GM19239 (cell line): ENCODE results near the gene UPK3A.
"Not testable (repeated sequence)": the region's sequence is repeated elsewhere in the genome, so short reads cannot be mapped to it uniquely, and the experiment has no call there.

Experiments
- DNase-seq: peaks from one replicate; pipeline ENCODE4 v3.0.0; 2011; ENCODE audit warnings: low spot score; ENCODE audit not compliant: insufficient read length
- FAIRE-seq: peaks from 2 replicates; lab custom pipeline; 2011; peaks lifted over from hg19 to GRCh38; lab: Jason Lieb, UNC

UPK3A gene

DNA sequence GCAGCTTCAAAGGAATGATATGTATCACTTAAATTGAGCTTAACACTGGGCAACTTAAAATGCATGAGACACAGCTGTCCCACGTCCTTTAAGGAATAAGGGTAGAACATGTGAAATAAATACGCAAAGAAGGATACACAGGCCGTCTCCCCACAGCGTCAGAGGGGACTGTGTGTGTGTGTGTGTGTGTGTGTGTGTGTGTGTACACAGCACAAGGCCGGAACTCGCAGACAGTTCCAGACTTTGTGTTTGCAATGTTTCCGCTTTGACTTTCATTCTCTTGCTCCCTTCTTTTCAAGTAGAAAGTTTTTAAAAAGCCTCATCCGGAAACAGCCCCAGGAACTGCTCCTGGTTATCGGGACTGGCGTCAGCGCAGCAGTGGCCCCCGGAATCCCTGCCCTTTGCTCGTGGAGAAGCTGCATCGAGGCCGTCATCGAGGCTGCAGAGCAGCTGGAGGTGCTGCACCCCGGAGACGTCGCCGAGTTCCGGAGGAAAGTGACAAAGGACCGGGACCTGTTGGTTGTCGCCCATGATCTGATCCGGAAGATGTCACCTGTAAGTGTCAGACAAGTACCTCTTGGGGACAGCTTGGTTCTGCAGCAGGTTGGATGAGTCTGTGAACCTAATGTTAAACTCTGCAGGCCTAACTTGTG, 38.2 kb downstream of the UPK3A start:
- no peak for DNase-seq
- no peak for FAIRE-seq

GRCh38 chr22:45323695-45324094, 38.9 kb downstream of the UPK3A start:
- FAIRE-seq: no peak
- DNase-seq: no peak

GRCh38 chr22:45324311-45324711, 39.6 kb downstream of the UPK3A start:
- FAIRE-seq (no peak), DNase-seq (no peak)

GRCh38 chr22:45328261-45328660, 43.5 kb downstream of the UPK3A start:
- DNase-seq, FAIRE-seq: not testable (repeated sequence)

DNA sequence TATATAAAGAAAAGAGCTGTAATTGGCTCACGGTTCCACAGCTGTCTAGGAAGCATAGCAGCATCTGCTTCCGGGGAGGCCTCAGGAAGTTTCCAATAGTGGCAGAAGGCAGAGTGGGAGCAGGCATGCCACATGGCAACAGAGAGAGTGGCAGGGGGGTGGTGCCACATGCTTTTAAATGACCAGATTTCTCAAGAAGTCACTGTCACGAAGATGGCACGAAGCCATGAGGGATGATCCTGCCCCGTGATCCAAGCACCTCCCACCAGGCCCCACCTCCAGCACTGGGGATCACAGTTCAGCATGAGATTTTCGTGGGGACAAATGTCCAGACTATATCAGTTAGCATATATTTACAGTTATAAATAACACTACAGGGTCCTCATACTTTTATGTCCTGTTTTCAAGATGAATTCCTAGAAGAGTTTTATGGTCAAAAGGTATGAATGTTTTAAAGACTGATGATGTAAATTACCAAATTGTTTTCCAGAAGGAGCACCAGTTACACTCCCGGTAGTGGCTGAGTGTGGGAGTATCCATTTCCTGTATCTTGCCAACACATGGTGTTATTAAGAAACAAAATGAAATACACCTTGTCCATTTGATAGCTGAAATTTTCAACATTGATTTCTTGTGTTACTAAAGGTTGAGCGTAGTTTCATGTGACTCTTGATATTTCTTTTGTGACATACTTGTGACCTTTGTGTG, 44.2 kb downstream of the UPK3A start:
- no peak for DNase-seq
- no peak for FAIRE-seq

DNA sequence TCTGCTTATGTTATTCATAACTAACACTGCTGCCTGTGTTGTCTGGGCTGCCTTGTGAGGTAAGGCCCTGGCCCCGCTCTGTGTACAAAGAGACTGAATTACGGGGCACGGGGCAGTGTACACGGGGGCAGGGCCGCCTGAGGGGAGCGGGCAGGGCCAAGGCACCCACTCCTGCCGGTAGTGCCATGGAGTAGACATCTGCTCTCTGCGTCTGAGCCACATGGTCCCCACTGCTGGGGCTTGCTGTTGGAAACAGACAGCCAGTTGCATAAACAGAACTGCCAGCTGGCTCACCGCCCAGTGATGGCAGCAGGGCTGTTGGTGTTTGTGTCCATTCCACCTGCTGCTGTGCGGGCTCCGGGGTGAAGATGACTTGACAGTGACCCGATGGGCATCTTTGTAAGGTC, 44.8 kb downstream of the UPK3A start:
- FAIRE-seq (no peak), DNase-seq (no peak)

DNA sequence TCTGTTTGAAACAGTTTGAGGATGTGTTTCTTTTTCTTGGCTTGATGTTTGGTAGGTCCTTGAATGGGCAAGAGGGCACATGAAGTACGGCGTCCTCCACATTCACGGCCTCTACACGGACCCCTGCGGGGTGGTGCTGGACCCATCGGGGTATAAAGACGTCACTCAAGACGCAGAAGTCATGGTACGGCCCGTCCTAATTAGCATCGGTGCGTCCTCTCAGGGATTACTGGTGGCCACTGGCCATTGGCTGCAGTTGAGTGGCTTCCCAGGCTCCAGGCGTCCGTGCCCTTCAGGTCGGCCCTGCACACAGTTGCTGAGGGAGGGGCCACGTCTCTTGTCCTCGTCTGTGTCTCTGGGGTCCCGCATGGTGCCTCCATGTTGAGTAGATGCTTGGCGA, 45.8 kb downstream of the UPK3A start:
- DNase-seq (no peak), FAIRE-seq (no peak)

GRCh38 chr22:45331486-45331885, 46.7 kb downstream of the UPK3A start:
- DNase-seq (no peak), FAIRE-seq (no peak)

GRCh38 chr22:45332001-45332400, 47.3 kb downstream of the UPK3A start:
- DNase-seq (no peak), FAIRE-seq (no peak)

DNA sequence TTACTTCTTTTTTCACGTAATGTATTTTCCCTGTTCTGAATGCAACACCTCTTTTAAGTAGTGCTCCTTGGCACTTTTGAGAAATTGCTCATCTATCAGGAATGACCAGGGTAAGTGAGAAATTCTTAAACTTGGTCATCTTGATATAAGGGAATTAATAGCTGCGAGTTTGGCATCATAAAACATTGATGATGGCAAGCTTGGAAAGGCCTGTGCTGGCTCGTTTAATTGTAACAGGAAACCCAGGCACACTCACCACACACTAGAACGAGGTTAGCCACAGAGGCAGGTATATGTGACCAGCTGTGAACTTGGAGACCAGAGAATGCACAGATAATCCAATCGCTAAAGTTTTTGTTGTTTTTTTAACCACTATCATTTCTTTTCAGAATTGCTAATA, 49.3 kb downstream of the UPK3A start:
- no peak for DNase-seq
- no peak for FAIRE-seq

- DNase-seq: no peak
- no peak for FAIRE-seq
These were observed 49.8 kb downstream of the UPK3A start for GRCh38 chr22:45334528-45334927.

DNA sequence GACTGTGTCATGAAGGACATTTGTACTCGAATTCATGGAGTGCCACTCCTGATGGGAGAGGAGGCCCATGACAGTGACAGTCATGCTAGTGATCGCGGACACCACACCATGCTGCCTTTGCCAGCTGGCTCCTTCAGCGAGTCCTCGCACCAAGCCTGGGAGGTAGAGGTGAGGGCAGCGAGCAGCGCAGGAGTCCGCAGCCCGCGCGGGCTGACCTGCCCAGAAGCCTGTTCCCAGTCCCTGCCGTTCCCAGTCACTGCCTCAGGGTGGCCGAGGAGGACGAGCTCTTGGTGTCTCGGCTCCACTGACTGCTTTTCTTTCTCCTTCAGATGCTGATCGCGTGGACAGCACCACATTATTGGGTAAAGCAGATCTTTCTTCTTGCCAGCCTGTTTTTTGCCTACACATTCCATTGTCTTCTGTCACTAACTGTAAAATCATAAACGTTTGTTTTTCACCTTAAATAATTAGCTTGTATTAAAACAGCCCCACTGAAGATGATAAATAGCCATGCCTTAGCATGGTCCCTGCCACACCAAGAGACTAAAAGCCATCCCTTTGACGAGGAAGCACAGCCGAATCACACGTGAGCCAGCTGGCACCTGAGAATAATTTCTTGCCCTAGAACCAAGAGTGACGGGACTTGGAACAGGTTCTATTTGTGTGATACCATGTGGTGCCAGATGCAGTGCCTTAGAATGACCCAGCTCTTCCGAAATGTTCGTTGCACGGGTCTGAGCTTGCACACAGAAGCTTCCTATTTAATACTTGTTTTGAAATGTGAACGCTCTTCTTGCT, 50.5 kb downstream of the UPK3A start:
- DNase-seq (no peak), FAIRE-seq (no peak)

DNA sequence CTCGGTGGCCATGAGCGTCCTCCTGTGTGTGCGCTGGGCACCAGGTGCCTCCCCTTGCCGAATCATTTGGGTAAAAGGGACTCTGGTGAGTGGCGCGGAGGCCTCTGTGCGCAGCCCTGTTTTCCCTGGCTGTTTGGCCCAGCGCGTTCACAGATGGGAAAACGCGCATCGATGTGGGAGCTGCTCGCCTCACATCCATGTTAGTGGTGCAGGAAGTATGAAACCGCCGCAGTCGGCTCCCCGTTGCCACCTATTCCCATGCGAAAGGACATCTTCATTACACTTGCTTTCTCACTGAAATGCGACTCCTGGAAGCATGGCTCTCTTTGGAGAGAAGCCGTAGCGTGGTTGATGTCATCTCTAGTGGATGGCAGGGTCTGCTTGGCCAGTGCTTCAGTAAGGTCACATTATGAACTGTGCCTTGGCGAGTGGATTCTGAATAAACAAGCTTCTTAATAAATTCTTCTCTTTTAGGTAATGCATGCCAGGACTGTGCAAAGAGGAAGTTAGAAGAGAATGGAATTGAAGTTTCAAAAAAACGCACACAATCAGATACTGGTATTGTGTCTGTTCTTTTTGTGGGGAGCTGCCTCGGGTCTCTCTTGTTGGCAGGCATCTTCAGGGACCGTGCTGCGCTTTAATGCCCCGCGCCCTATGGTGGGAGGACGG, 51.2 kb downstream of the UPK3A start:
- DNase-seq (no peak), FAIRE-seq (no peak)

DNA sequence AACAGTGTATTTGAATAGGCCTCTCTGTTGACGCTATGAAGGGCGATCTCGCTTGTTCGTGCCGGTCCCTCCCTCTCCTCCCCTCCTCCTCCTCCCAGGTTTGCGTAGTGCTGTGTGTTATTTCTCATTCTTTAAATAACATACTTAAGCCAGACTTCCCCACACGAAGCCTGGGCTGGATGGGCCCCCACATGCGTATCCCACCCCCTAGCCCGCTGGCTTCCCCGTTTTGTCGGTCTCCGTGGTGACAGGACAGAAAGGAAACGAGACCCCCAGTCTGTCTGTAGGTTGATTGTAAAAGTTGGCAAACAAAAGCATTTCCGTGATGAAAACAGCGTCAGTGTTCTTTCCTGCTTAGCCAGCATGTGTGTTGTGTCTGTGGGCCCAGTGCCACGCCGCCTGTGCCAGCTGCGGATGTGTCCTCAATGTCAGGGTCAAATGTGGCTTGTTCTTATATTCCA, 52.3 kb downstream of the UPK3A start:
- DNase-seq: no peak
- no peak for FAIRE-seq

DNA sequence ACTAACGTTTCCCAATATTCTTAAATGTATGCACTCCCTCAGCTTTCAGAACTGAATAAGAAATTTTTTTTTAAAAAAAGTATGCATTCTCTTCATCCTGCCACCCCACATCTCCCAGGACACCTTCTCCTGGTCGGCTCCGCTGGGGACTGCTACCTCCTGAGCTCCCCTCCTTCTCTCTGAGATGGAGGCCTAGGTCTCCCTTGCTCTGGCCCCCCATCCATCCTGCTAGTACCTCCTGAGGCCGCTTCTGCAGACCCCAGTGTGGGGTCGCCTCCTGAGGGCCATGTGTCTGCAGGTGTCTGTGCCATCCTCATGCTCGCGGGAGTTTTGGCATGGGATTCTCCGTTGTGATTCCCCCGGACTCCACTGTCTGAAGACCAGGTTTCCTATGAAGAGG, 52.8 kb downstream of the UPK3A start:
- no peak for FAIRE-seq

DNA sequence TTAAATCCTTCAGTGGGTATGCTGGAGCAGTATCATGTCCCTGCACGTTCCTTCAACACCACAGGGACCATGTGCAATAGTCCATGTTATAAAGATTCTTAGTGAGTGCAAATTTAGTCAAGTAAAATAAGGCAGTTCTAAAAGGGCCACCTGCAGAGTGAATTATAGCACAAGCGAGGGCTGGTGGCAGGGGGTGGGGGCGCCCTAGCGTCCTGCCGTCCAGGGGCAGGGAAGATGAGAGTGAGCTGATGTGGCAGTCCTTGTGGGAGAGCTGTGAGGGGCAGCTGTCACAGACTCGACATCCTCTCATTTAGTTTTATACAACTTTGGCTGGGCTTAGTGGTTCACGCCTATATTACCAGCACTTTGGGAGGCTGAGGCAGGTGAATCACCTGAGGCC, 54.0 kb downstream of the UPK3A start:
- DNase-seq: no peak
- FAIRE-seq: no peak

More for the DNA sequence above, 52.8 kb downstream of the UPK3A start:
- no peak for DNase-seq

DNA sequence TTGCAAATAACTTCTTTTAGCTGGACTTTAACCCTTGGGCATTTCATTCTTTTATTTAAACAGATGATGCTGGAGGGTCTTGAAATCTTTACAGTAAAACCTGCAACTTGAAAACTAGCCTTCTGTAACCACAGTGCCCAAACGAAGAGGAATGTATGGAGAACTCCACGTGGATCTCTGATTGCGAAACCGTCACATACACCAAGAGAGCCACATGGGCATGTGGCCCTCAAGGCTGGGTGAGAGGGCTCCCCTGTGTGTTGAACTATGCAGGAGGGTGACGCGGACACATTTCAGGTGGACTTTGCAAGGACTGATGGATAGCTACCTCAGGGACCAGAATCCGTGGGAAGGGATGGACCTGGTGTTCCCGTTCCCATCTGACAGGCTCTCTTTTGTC, 55.6 kb downstream of the UPK3A start:
- no peak for FAIRE-seq
- DNase-seq: no peak

GRCh38 chr22:45341498-45341897, 56.7 kb downstream of the UPK3A start:
- DNase-seq (no peak), FAIRE-seq (no peak)

- DNase-seq (no peak), FAIRE-seq (no peak)
These were observed 58.4 kb downstream of the UPK3A start for GRCh38 chr22:45343143-45343542.

DNA sequence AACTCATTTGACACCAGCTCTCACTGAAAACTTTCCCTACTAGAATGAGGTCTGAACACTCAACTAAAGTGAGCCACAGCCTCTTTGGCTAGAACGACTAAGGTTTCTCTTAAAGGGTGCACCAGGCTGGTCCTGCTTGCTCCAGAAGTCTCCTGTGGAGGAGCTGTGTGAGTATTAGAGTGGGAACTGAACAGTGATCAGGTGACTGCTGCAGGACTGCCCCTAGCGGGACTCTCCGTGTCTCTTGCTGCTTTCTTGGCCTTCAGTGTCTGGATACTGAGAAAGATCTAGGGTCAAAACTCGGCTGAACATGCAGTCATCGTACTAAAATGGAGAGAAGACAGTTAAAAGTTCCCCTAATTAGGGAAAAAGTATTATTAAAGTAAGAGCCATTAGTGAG, 59.6 kb downstream of the UPK3A start:
- DNase-seq (no peak), FAIRE-seq (no peak)
